ENCODE measurements around the gene AFAP1L2.

- TF ChIP-seq POLR2A (IDR thresholded peaks at IDR 0.05; ENCODE audit: low read depth, low read length) (no peak), POLR2AphosphoS5 (IDR thresholded peaks at IDR 0.05; ENCODE audit: low read depth, low read length) (no peak), TAF1 (IDR thresholded peaks at IDR 0.05; ENCODE audit: borderline replicate concordance, low read depth, low read length) (no peak)
Observed at GRCh38 chr10:114389426-114389825, 14.9 kb downstream of the AFAP1L2 start.
